ENCODE results near the gene NCAM1.

NCAM1 gene

GRCh38 chr11:113260541-113260940 lies 299.3 kb downstream of the NCAM1 start:
- no peak for DNase-seq

- no peak for DNase-seq
Observed at GRCh38 chr11:113261709-113262475, 300.7 kb downstream of the NCAM1 start.

- DNase-seq: no peak
Observed at GRCh38 chr11:113262594-113262993, 301.4 kb downstream of the NCAM1 start.

- no peak for DNase-seq
Observed at GRCh38 chr11:113263458-113264259, 302.4 kb downstream of the NCAM1 start.

- no peak for DNase-seq
Observed at GRCh38 chr11:113265362-113265761, 304.1 kb downstream of the NCAM1 start.

- DNase-seq: no peak
Observed at GRCh38 chr11:113267493-113267892, 306.3 kb downstream of the NCAM1 start.

- no peak for DNase-seq
Observed at GRCh38 chr11:113269096-113269495, 307.9 kb downstream of the NCAM1 start.

GRCh38 chr11:113269636-113270035 lies 308.4 kb downstream of the NCAM1 start:
- no peak for DNase-seq

- no peak for DNase-seq
Observed at GRCh38 chr11:113270080-113270479, 308.9 kb downstream of the NCAM1 start.

GRCh38 chr11:113271551-113272245 lies 310.5 kb downstream of the NCAM1 start:
- no peak for DNase-seq

- no peak for DNase-seq
Observed at GRCh38 chr11:113272281-113272680, 311.1 kb downstream of the NCAM1 start.

GRCh38 chr11:113272927-113273615 lies 311.9 kb downstream of the NCAM1 start:
- DNase-seq: no peak

- DNase-seq: no peak
Observed at GRCh38 chr11:113273720-113274119, 312.5 kb downstream of the NCAM1 start.

- no peak for DNase-seq
Observed at GRCh38 chr11:113274713-113275582, 313.7 kb downstream of the NCAM1 start.

GRCh38 chr11:113275602-113276001 lies 314.4 kb downstream of the NCAM1 start:
- DNase-seq: no peak

- no peak for DNase-seq
Observed at GRCh38 chr11:113276466-113276865, 315.2 kb downstream of the NCAM1 start.

- no peak for DNase-seq
Observed at GRCh38 chr11:113277907-113278306, 316.7 kb downstream of the NCAM1 start.

GRCh38 chr11:113278481-113278880 lies 317.3 kb downstream of the NCAM1 start:
- no peak for DNase-seq

GRCh38 chr11:113278925-113279324 lies 317.7 kb downstream of the NCAM1 start:
- no peak for DNase-seq

GRCh38 chr11:113279591-113279990 lies 318.4 kb downstream of the NCAM1 start:
- no peak for DNase-seq

GRCh38 chr11:113281052-113281725 lies 320.0 kb downstream of the NCAM1 start:
- no peak for DNase-seq

Data from activated CD4-positive, alpha-beta T cell treated with anti-CD3 and anti-CD28 coated beads for 4 hours (primary cell).